Trophoblast cell (in vitro differentiated cells and primary cell): ENCODE measurements around the gene INS.

Experiments
- DNase-seq, 2 donors: peaks; one replicate each; pipeline ENCODE4 v3.0.0-alpha.2; 2016
- H2AFZ ChIP-seq: 2 replicates; pipeline ENCODE4 v1.6.1; 2013; ENCODE audit warnings: low read length, moderate library complexity, mild to moderate bottlenecking; ENCODE audit not compliant: insufficient read depth, poor library complexity
- H2AK5ac ChIP-seq: 2 replicates; pipeline ENCODE4 v1.6.1; 2013; ENCODE audit warnings: mild to moderate bottlenecking, low read length
- H2BK120ac ChIP-seq: 2 replicates; pipeline ENCODE4 v1.6.1; 2013; ENCODE audit warnings: low read length, mild to moderate bottlenecking, moderate library complexity; ENCODE audit not compliant: insufficient read depth, poor library complexity
- H2BK12ac ChIP-seq: 2 replicates; pipeline ENCODE4 v1.6.1; 2013; ENCODE audit warnings: mild to moderate bottlenecking, low read length, moderate library complexity
- H2BK5ac ChIP-seq: 2 replicates; pipeline ENCODE4 v1.6.1; 2013; ENCODE audit warnings: low read length, low read depth, moderate library complexity, mild to moderate bottlenecking; ENCODE audit not compliant: poor library complexity
- H3K14ac ChIP-seq: 2 replicates; pipeline ENCODE4 v1.6.1; 2013; ENCODE audit warnings: mild to moderate bottlenecking, low read length
- H3K18ac ChIP-seq: 2 replicates; pipeline ENCODE4 v1.6.1; 2013; ENCODE audit warnings: mild to moderate bottlenecking, low read length
- H3K23ac ChIP-seq: 2 replicates; pipeline ENCODE4 v1.6.1; 2013; ENCODE audit warnings: low read length
- H3K27ac ChIP-seq: 2 replicates; pipeline ENCODE4 v1.5.1; 2013; ENCODE audit warnings: low read depth, mild to moderate bottlenecking, inconsistent platforms, low read length, moderate library complexity
- H3K27me3 ChIP-seq: 2 replicates; pipeline ENCODE4 v1.6.1; 2013; ENCODE audit warnings: inconsistent platforms, mild to moderate bottlenecking, low read length, moderate library complexity; ENCODE audit not compliant: insufficient read depth
- H3K36me3 ChIP-seq, 2 experiments: 1 replicate in 1 of 2; 2 replicates in 1 of 2; pipeline ENCODE4 v1.6.1; 2013; ENCODE audit warnings: low read length in 2 of 2, mild to moderate bottlenecking in 2 of 2, moderate library complexity in 1 of 2; ENCODE audit not compliant: insufficient read depth in 2 of 2, control insufficient read depth in 1 of 2
- H3K4ac ChIP-seq: 2 replicates; pipeline ENCODE4 v1.6.1; 2013; ENCODE audit warnings: low read depth, mild to moderate bottlenecking, low read length, moderate library complexity
- H3K4me1 ChIP-seq, 2 experiments: 1 replicate in 1 of 2; 2 replicates in 1 of 2; pipeline ENCODE4 v1.6.1; 2013; ENCODE audit warnings: low read length in 2 of 2, mild to moderate bottlenecking in 2 of 2, moderate library complexity in 1 of 2; ENCODE audit not compliant: insufficient read depth in 2 of 2, control insufficient read depth in 1 of 2
- H3K4me2 ChIP-seq: 2 replicates; pipeline ENCODE4 v1.6.1; 2013; ENCODE audit warnings: inconsistent platforms, mild to moderate bottlenecking, low read length, moderate library complexity
- H3K4me3 ChIP-seq: 2 replicates; pipeline ENCODE4 v1.5.1; 2013; ENCODE audit warnings: mild to moderate bottlenecking, low read depth, low read length, inconsistent platforms
- H3K79me1 ChIP-seq: one replicate; pipeline ENCODE4 v1.6.1; 2013; ENCODE audit warnings: low read length
- H3K79me2 ChIP-seq: 2 replicates; pipeline ENCODE4 v1.6.1; 2013; ENCODE audit warnings: low read length, mild to moderate bottlenecking; ENCODE audit not compliant: control insufficient read depth, insufficient read depth, poor library complexity
- H3K9ac ChIP-seq: 2 replicates; pipeline ENCODE4 v1.6.1; 2013; ENCODE audit warnings: mild to moderate bottlenecking, low read length
- H3K9me3 ChIP-seq: 2 replicates; pipeline ENCODE4 v1.6.1; 2013; ENCODE audit warnings: low read depth, mild to moderate bottlenecking, control low read depth, inconsistent platforms, low read length; ENCODE audit not compliant: insufficient read depth
- H4K12ac ChIP-seq: 2 replicates; pipeline ENCODE4 v1.6.1; 2013; ENCODE audit warnings: low read depth, mild to moderate bottlenecking, low read length, moderate library complexity
- H4K8ac ChIP-seq: 2 replicates; pipeline ENCODE4 v1.6.1; 2013; ENCODE audit warnings: low read depth, mild to moderate bottlenecking, low read length, moderate library complexity
- H4K91ac ChIP-seq: one replicate; pipeline ENCODE4 v1.6.1; 2013; ENCODE audit warnings: low read depth, mild to moderate bottlenecking, low read length, moderate library complexity
- WGBS: extraction: QIAGEN DNeasy Blood & Tissue Kit; methylation state at CpG from one replicate; pipeline ENCODE4 v1.1.7; 2013; ENCODE audit warnings: missing lambda C conversion rate; ENCODE audit not compliant: insufficient read length, insufficient coverage; ENCODE audit errors: extremely low coverage; 5-methylcytosine and 5-hydroxymethylcytosine counted together

INS gene

DNA sequence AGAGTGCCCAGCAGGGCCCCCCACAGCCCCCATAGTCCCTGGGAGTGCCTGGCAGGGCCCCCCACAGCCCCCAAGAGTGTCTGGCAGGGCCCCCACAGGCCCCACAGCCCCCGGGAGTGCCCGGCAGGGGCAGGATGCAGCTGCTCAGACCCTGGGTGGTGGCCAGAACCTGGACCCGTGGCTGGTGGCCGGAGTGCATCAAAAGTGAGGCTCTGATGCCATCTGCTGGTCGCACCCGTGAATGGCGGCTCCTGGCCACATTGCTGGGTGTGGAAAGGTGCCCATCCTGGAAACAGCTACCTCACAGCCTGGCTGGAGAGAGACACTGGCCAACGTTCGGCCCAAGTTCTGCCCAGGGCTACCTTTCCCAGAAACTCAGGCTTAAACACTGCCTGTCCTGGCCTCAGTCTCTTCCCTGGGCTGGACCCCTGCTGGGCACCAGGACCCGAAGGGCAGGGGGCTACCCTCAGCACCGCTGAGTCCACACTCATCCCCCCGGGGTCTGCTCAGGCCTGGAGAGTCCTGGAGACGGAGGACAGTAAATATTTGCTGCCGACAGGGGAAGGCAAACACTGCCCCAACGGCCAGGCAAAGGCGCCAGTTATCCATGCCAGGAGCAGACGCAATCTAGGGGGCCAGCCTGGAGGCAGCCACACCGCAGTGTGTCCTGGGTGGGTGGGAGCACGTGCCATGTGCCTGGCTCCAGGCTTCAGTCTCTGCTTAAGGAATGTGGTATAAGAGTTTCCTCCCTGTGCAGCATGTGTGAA is 4.4 kb downstream of the INS start:
- no CpG with 5 or more reads among the region's 19 CpGs for WGBS
- Histone ChIP-seq H4K8ac (no peak overlapping the region), H2AK5ac (no peak overlapping the region), H3K4me3 (no peak overlapping the region), H3K36me3 (no peaks in the 10 kb centered on the region), H2AFZ (no peak overlapping the region), H3K4me2 (no peak overlapping the region), H3K23ac (no peak overlapping the region), H3K27ac (no peak overlapping the region), H3K4ac (no peak overlapping the region), H3K27me3 (no peaks in the 10 kb centered on the region), H3K18ac (no peak overlapping the region), H3K79me1 (no peaks in the 10 kb centered on the region), H3K4me1 (no peaks in the 10 kb centered on the region), H4K91ac (no peak overlapping the region), H2BK5ac (no peak overlapping the region), H3K79me2 (no peaks in the 10 kb centered on the region), H3K9me3 (no peaks in the 10 kb centered on the region), H2BK120ac (no peak overlapping the region), H3K14ac (no peak overlapping the region), H3K9ac (no peak overlapping the region), H2BK12ac (no peak overlapping the region), H4K12ac (no peak overlapping the region)
- peak; percentile 63 to 87 for DNase-seq

DNA sequence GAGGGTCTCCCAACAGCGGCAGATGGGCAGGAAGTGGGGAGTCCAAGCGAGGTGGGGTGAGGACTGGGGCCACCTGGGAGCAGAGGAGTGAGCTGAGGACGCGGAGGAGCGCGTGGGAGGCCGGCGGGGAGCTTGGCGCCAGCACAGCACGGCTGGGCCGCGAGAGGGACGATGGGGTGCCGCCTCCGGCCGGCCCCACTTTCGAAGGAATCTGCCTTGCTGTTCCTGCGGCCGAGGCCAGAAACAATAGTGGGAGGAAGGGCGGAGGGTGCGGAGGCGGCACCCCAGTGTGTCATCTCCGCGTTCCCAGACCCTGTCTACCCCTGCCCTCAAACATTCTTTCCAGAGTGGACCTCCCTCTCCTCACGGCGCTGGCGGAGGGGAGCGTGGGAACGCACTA is 5.5 kb downstream of the INS start:
- H3K9ac ChIP-seq, result no peak overlapping the region
- no peak overlapping the region for H3K14ac ChIP-seq
- H2AFZ ChIP-seq, result no peak overlapping the region
- no peak overlapping the region for H4K8ac ChIP-seq
- no peak for DNase-seq
- H3K4me1 ChIP-seq, result no peaks in the 10 kb centered on the region
- H2BK12ac ChIP-seq, result no peak overlapping the region
- H3K79me2 ChIP-seq, result no peaks in the 10 kb centered on the region
- no peak overlapping the region for H3K4me2 ChIP-seq
- H2BK5ac ChIP-seq, result no peak overlapping the region
- H3K18ac ChIP-seq, result no peak overlapping the region
- H2AK5ac ChIP-seq, result no peak overlapping the region
- H4K12ac ChIP-seq, result no peak overlapping the region
- H3K4me3 ChIP-seq, result no peak overlapping the region
- H3K36me3 ChIP-seq, result no peaks in the 10 kb centered on the region
- peaks cover 2% of the 10 kb centered on the region for H3K79me1 ChIP-seq
- no peaks in the 10 kb centered on the region for H3K9me3 ChIP-seq
- WGBS, result no CpG with 5 or more reads among the region's 29 CpGs
- no peak overlapping the region for H3K4ac ChIP-seq
- no peaks in the 10 kb centered on the region for H3K27me3 ChIP-seq
- no peak overlapping the region for H3K23ac ChIP-seq
- no peak overlapping the region for H2BK120ac ChIP-seq
- no peak overlapping the region for H4K91ac ChIP-seq
- H3K27ac ChIP-seq, result no peak overlapping the region

DNA sequence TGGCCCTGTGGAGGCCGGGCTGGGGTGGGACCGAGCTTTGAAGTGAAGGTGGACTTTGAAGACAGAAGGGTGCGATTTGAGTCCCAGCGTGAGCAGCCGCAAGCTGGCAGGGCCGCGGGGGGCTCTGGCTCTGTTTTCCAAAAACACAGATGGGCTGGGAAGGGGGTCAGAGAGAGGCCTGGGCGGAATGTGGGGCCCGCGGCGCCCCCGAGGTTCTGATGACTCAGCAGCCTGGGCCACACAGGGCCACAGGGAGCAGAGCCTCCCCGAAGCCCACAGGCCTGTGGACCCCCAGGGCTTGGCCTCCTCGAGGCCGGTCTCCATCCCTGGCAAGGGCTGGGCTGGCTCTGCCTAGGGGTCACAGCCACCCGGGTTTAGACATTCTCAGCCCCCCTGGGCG is 6.1 kb downstream of the INS start:
- no peak overlapping the region for H4K12ac ChIP-seq
- H2AK5ac ChIP-seq, result no peak overlapping the region
- no peak overlapping the region for H2BK12ac ChIP-seq
- no peak overlapping the region for H3K27ac ChIP-seq
- H3K4me2 ChIP-seq, result no peak overlapping the region
- no peak overlapping the region for H3K9ac ChIP-seq
- H3K36me3 ChIP-seq, result no peaks in the 10 kb centered on the region
- H3K4me3 ChIP-seq, result no peak overlapping the region
- no peak overlapping the region for H3K14ac ChIP-seq
- no peak overlapping the region for H2BK5ac ChIP-seq
- no peak overlapping the region for H2BK120ac ChIP-seq
- H3K27me3 ChIP-seq, result no peaks in the 10 kb centered on the region
- no peaks in the 10 kb centered on the region for H3K9me3 ChIP-seq
- H3K4ac ChIP-seq, result no peak overlapping the region
- no peak for DNase-seq
- H4K91ac ChIP-seq, result no peak overlapping the region
- no peak overlapping the region for H2AFZ ChIP-seq
- no peaks in the 10 kb centered on the region for H3K79me2 ChIP-seq
- peaks cover 2% of the 10 kb centered on the region for H3K79me1 ChIP-seq
- H4K8ac ChIP-seq, result no peak overlapping the region
- WGBS, result no CpG with 5 or more reads among the region's 17 CpGs
- H3K18ac ChIP-seq, result no peak overlapping the region
- no peak overlapping the region for H3K23ac ChIP-seq
- no peaks in the 10 kb centered on the region for H3K4me1 ChIP-seq

DNA sequence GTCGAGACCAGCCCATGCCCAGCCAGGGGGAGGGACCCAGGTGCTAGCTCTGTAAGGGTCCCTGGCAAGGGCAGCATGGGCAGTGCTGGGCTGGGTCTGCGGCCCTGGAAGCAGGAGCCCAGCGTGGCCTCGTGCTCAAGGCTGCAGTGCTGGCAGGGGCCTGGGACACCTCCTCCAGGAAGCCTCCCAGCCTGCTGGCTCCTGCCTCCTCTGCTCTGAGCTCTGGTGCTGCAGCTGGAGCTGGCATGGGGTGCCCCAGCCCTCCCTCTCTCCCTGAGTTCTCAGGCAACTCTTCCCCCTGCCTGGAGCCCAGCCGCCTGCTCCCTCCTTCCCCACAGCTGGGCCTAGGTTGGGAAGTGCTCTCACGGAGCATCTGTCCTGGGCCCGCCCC is 6.8 kb downstream of the INS start:
- no peaks in the 10 kb centered on the region for H3K9me3 ChIP-seq
- H2BK12ac ChIP-seq, result no peak overlapping the region
- DNase-seq, result no peak
- no peak overlapping the region for H3K18ac ChIP-seq
- no peak overlapping the region for H2BK120ac ChIP-seq
- WGBS, result no CpG with 5 or more reads among the region's 7 CpGs
- H3K9ac ChIP-seq, result no peak overlapping the region
- H3K79me1 ChIP-seq, result peaks cover 2% of the 10 kb centered on the region
- H4K12ac ChIP-seq, result no peak overlapping the region
- H2AFZ ChIP-seq, result no peak overlapping the region
- no peak overlapping the region for H4K91ac ChIP-seq
- H3K36me3 ChIP-seq, result no peaks in the 10 kb centered on the region
- H3K4me1 ChIP-seq, result no peaks in the 10 kb centered on the region
- no peak overlapping the region for H3K4ac ChIP-seq
- no peak overlapping the region for H2AK5ac ChIP-seq
- H3K23ac ChIP-seq, result no peak overlapping the region
- H3K79me2 ChIP-seq, result no peaks in the 10 kb centered on the region
- no peaks in the 10 kb centered on the region for H3K27me3 ChIP-seq
- H3K27ac ChIP-seq, result no peak overlapping the region
- peak overlapping the region; percentile 8 for H3K4me3 ChIP-seq
- H4K8ac ChIP-seq, result no peak overlapping the region
- no peak overlapping the region for H3K4me2 ChIP-seq
- no peak overlapping the region for H2BK5ac ChIP-seq
- no peak overlapping the region for H3K14ac ChIP-seq
